ENCODE data around the gene MKI67. TPM values are rescaled to one million over a fixed set of nuclear protein-coding genes. Genes with fewer than 3 reads are reported as not detected.
A peak's percentile ranks its signal among the peaks of the same experiment; 100 is the strongest.

The MKI67 gene
- total and polyA plus RNA-seq, 2 donors (not counting 1 experiment from before 2014, with no cell fraction given), result 0.36 to 0.47 TPM

DNA sequence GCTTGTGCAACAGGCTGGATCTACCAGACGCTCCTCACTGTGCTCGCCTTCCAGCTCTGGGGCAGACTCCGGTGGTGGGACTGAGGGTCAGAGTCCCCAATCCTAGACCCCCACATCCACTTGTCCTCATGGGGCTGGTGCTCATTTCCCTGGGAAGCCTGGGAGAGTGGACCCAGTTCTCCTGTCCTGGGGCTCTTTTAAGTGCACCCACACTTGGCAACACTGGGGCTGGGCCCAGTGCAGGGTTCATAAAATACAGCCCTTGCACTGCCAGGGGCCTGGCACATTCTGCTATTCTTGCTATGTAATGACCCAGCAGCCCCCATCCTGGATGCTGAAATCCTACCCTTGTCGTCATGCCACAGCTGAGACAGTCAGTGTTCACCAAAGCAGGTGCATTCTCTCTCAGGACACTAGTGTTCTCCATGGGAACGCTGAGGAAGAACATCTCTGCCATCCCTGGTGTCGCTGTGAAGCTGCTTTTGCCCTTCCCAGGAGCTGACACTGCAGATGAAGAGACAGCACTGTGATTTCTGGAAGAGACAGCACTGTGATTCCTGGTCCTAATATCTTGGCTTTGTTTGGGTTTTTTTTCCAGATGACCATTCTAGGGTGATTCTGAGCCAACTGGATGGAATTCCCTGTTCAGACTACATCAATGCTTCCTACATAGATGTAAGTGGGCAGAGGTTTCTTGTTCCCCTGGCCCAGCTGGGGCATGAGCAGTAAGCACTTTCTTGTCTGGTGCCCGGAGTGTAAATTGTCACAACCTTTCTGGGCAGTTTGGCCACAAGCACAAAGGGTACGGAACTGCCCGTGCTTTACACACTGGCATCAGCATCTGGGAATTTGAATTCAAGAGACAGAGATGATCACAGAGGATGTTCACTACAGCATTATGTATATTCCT lies 65.6 kb downstream of the MKI67 start:
- DNase-seq, result no peak
- no peak overlapping the region for H3K27ac ChIP-seq (ENCODE audit: low read length in 2 of 2)
- H3K9me3 ChIP-seq (ENCODE audit: control extremely low read depth in 1 of 3, control insufficient read depth in 2 of 3, insufficient read depth in 1 of 3, low read length in 2 of 3), result no peaks in the 10 kb centered on the region
- peak overlapping the region; percentile 42 for H3K27ac Mint-ChIP-seq
- WGBS (ENCODE audit: insufficient coverage), result 100% methylated on average over 9 of the region's 9 CpGs
- POLR2A ChIA-PET, result interaction anchor here (1.7 kb wide), 1 partner anchor 13 kb away, joined by 5 read pairs; no protein-coding TSS in a partner anchor
- no peak overlapping the region for H3K4me2 ChIP-seq (replicated peaks; ENCODE audit: low read depth, low read length, poor library complexity, severe bottlenecking)
- no peak overlapping the region for H3K4me3 Mint-ChIP-seq
- H3K4me1 Mint-ChIP-seq, result peaks cover 60% of the 10 kb centered on the region
- intact Hi-C loops (cut with micrococcal nuclease), result loop anchor here (5.0 kb wide), 1 partner anchor 152 kb away; no protein-coding TSS in a partner anchor
- no peak overlapping the region for H2AFZ ChIP-seq (ENCODE audit: insufficient read depth, low read depth, low read length, poor library complexity, severe bottlenecking)
- H4K20me1 ChIP-seq (ENCODE audit: control insufficient read depth, insufficient read depth, low read length, poor library complexity, severe bottlenecking), result no peaks in the 10 kb centered on the region
- H3K36me3 ChIP-seq (replicated peaks in 1 of 2; ENCODE audit: control extremely low read depth in 1 of 2, control insufficient read depth in 1 of 2, extremely low read depth in 1 of 2, insufficient read depth in 2 of 2, low read length in 1 of 2), result peaks cover 4 to 30% of the 10 kb centered on the region in 2 experiments
- CTCF ChIA-PET, result interaction anchor here (1.0 to 20.7 kb wide), 2 partner anchors 9 to 22 kb away, joined by 4 to 524 read pairs; no protein-coding TSS in a partner anchor
- H3K4me3 ChIP-seq (ENCODE audit: control extremely low read depth in 1 of 5, extremely low read depth in 1 of 5, insufficient read depth in 1 of 5, low read depth in 2 of 5, low read length in 4 of 5), result no peak overlapping the region
- H3K27me3 Mint-ChIP-seq, result no peaks in the 10 kb centered on the region
- H3K4me1 ChIP-seq (ENCODE audit: control insufficient read depth in 2 of 2, insufficient read depth in 2 of 2, low read length in 2 of 2), result peaks cover 39 to 56% of the 10 kb centered on the region in 2 donors
- H3K79me2 ChIP-seq (ENCODE audit: control insufficient read depth, insufficient read depth, low read length), result no peaks in the 10 kb centered on the region
- no peak for TF ChIP-seq EZH2 (IDR thresholded peaks at IDR 0.05; ENCODE audit: borderline replicate concordance, insufficient read depth, low read depth, low read length, poor library complexity, severe bottlenecking)
- TF ChIP-seq, protein P1, sequence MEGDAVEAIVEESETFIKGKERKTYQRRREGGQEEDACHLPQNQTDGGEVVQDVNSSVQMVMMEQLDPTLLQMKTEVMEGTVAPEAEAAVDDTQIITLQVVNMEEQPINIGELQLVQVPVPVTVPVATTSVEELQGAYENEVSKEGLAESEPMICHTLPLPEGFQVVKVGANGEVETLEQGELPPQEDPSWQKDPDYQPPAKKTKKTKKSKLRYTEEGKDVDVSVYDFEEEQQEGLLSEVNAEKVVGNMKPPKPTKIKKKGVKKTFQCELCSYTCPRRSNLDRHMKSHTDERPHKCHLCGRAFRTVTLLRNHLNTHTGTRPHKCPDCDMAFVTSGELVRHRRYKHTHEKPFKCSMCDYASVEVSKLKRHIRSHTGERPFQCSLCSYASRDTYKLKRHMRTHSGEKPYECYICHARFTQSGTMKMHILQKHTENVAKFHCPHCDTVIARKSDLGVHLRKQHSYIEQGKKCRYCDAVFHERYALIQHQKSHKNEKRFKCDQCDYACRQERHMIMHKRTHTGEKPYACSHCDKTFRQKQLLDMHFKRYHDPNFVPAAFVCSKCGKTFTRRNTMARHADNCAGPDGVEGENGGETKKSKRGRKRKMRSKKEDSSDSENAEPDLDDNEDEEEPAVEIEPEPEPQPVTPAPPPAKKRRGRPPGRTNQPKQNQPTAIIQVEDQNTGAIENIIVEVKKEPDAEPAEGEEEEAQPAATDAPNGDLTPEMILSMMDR (IDR thresholded peaks at IDR 0.05), result no peak
- no peak for ATAC-seq (ENCODE audit: low read depth)
- H3K27me3 ChIP-seq (replicated peaks in 1 of 4; ENCODE audit: control extremely low read depth in 1 of 4, control insufficient read depth in 3 of 4, insufficient read depth in 4 of 4, low read length in 3 of 4), result no peaks in the 10 kb centered on the region
- no peak overlapping the region for H3K9ac ChIP-seq (ENCODE audit: low read length)
- H3K9me3 Mint-ChIP-seq (ENCODE audit: insufficient read depth), result no peaks in the 10 kb centered on the region

DNA sequence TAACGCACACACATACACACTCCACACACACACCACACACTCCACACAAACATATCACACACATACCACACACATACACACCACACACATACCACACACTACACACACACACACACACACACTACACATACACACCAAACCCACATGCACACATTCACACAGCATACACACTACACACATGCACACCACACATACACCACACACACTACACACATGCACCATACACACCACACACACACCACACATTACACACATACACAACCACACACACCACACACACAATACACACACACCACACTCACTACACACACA lies 66.3 kb downstream of the MKI67 start:
- Histone ChIP-seq H3K9ac (ENCODE audit: low read length) (no peak overlapping the region), H3K4me2 (replicated peaks; ENCODE audit: low read depth, low read length, poor library complexity, severe bottlenecking) (no peak overlapping the region), H3K4me1 (ENCODE audit: control insufficient read depth in 2 of 2, insufficient read depth in 2 of 2, low read length in 2 of 2) (peaks cover 32 to 49% of the 10 kb centered on the region in 2 donors), H3K27me3 (replicated peaks in 1 of 4; ENCODE audit: control extremely low read depth in 1 of 4, control insufficient read depth in 3 of 4, insufficient read depth in 4 of 4, low read length in 3 of 4) (no peaks in the 10 kb centered on the region), H3K9me3 (ENCODE audit: control extremely low read depth in 1 of 3, control insufficient read depth in 2 of 3, insufficient read depth in 1 of 3, low read length in 2 of 3) (no peaks in the 10 kb centered on the region), H3K27ac (ENCODE audit: low read length in 2 of 2) (no peak overlapping the region), H3K79me2 (ENCODE audit: control insufficient read depth, insufficient read depth, low read length) (no peaks in the 10 kb centered on the region), H3K36me3 (replicated peaks in 1 of 2; ENCODE audit: control extremely low read depth in 1 of 2, control insufficient read depth in 1 of 2, extremely low read depth in 1 of 2, insufficient read depth in 2 of 2, low read length in 1 of 2) (peaks cover 4 to 37% of the 10 kb centered on the region in 2 experiments), H4K20me1 (ENCODE audit: control insufficient read depth, insufficient read depth, low read length, poor library complexity, severe bottlenecking) (no peaks in the 10 kb centered on the region), H2AFZ (ENCODE audit: insufficient read depth, low read depth, low read length, poor library complexity, severe bottlenecking) (no peak overlapping the region), H3K4me3 (ENCODE audit: control extremely low read depth in 1 of 5, extremely low read depth in 1 of 5, insufficient read depth in 1 of 5, low read depth in 2 of 5, low read length in 4 of 5) (no peak overlapping the region)
- CTCF ChIA-PET, result interaction anchor here (1.0 to 20.7 kb wide), 2 partner anchors 9 to 22 kb away, joined by 4 to 524 read pairs; no protein-coding TSS in a partner anchor
- 91% methylated on average over 1 of the region's 1 CpG for WGBS (ENCODE audit: insufficient coverage)
- intact Hi-C loops (cut with micrococcal nuclease), result loop anchor here (1.0 to 5.0 kb wide), 2 partner anchors 13 to 152 kb away; no protein-coding TSS in a partner anchor
- Mint-ChIP-seq H3K27me3 (no peaks in the 10 kb centered on the region), H3K4me3 (no peak overlapping the region), H3K4me1 (peaks cover 54% of the 10 kb centered on the region), H3K9me3 (ENCODE audit: insufficient read depth) (no peaks in the 10 kb centered on the region), H3K27ac (peak overlapping the region; percentile 1)
- POLR2A ChIA-PET, result interaction anchor here (1.7 kb wide), 1 partner anchor 12 kb away, joined by 5 read pairs; no protein-coding TSS in a partner anchor
- no peak for ATAC-seq (ENCODE audit: low read depth)
- no peak for TF ChIP-seq EZH2 (IDR thresholded peaks at IDR 0.05; ENCODE audit: borderline replicate concordance, insufficient read depth, low read depth, low read length, poor library complexity, severe bottlenecking)
- TF ChIP-seq, protein P1 (IDR thresholded peaks at IDR 0.05), result no peak
- DNase-seq, result no peak

Measured in B cell (primary cell).